Gastroesophageal sphincter (tissue), 4 donors: ENCODE data around the gene APP. TPM values are rescaled to one million over a fixed set of nuclear protein-coding genes. Genes with fewer than 3 reads are reported as not detected.

ENCODE experiments used
- ATAC-seq: fragments of 150-250 bp; one replicate; pipeline ENCODE4 v1.9.1; 2016; ENCODE audit warnings: mild to moderate bottlenecking, moderate library complexity
- H3K27ac ChIP-seq, 4 donors: fragments of 200-600 bp; sonication (generic) in 3 of 4; 1 replicate in 3 of 4; 2 replicates in 1 of 4; pipeline ENCODE4 v1.5.1; 2016 to 2019
- H3K27me3 ChIP-seq: fragments of 200-600 bp; sonication (generic); one replicate; pipeline ENCODE4 v1.5.1; 2019
- H3K36me3 ChIP-seq, 2 donors: fragments of 200-600 bp; sonication (generic); one replicate each; pipeline ENCODE4 v1.5.1; 2019; ENCODE audit warnings: control low read depth in 1 of 2
- H3K4me1 ChIP-seq, 3 donors: fragments of 200-600 bp; sonication (generic); 1 replicate in 2 of 3; 2 replicates in 1 of 3; pipeline ENCODE4 v1.5.1; 2016 to 2019; ENCODE audit warnings: control low read depth in 2 of 3
- H3K4me3 ChIP-seq, 2 donors: fragments of 200-600 bp; sonication (generic); one replicate each; pipeline ENCODE4 v1.5.1; 2019; ENCODE audit warnings: mild to moderate bottlenecking in 1 of 2, moderate library complexity in 1 of 2
- H3K9me3 ChIP-seq, 3 donors: fragments of 200-600 bp; sonication (generic); one replicate each; pipeline ENCODE4 v1.5.1; 2017 to 2019; ENCODE audit warnings: control low read depth in 2 of 3
- EP300 ChIP-seq: sonication (generic); formaldehyde crosslinking; IDR thresholded peaks from one replicate; pipeline ENCODE4 v1.6.1; 2017; ENCODE audit warnings: antibody characterized with exemption, mild to moderate bottlenecking
- POLR2A ChIP-seq, 2 donors: fragments of 450-650 bp; IDR thresholded peaks; one replicate each; pipeline ENCODE4 v1.6.1; 2017; ENCODE audit warnings: antibody characterized with exemption in 2 of 2, mild to moderate bottlenecking in 2 of 2, moderate library complexity in 1 of 2
- POLR2AphosphoS5 ChIP-seq: sonication (generic); formaldehyde crosslinking; IDR thresholded peaks from one replicate; pipeline ENCODE4 v1.6.1; 2017; ENCODE audit warnings: antibody characterized with exemption
- WGBS, 2 donors: methylation state at CpG; one replicate each; pipeline ENCODE4 v1.1.5; 2018; ENCODE audit warnings: low coverage in 1 of 2; 5-methylcytosine and 5-hydroxymethylcytosine counted together
- total RNA-seq, 4 donors: library from RNA; depleted of rRNA; stranded (reverse); fragments of >200 nt; gene quantifications; one replicate each; pipeline ENCODE4 v1.1.0, GENCODE V29; 2016
- TF ChIP-seq, protein P1 (sequence below), 4 experiments: fragments of 200-600 bp in 2 of 4; fragments of 450-650 bp in 2 of 4; sonication (generic) in 1 of 4; IDR thresholded peaks; one replicate each; pipeline ENCODE4 v1.5.1; 2017 to 2019; ENCODE audit warnings: antibody characterized with exemption in 4 of 4, mild to moderate bottlenecking in 2 of 4, moderate library complexity in 2 of 4

APP gene
- total RNA-seq, 4 donors from 2014 or later = 282 to 724 (median 545) TPM

- no peak for ATAC-seq
Observed at GRCh38 chr21:26124896-26125295, 45.7 kb downstream of the APP start.

DNA sequence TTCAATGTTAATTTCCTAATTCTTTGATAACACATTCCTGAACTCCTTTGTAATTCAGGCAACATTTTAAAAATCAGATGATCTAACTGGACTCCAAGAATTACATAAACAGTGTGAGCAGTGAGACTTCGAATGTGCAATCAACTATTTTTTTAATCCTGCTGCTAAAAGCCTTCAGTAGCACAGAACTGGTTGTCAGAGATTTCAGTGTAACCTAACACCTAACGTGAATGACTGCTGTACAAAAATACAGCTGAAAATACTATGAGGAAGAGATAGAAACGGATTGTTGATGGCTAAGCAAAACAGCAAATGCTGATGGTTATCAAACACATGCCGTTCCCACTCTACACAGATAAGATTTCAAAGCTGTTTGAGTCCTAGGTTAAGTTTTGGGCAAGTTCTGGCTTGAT is 46.1 kb downstream of the APP start:
- peak overlapping the region; percentile 49 to 71 (median 64) for H3K27ac ChIP-seq
- H3K4me1 ChIP-seq = peaks cover 19 to 87% (median 26%) of the 10 kb centered on the region in 3 donors
- ATAC-seq = peak; percentile 78
- WGBS, 2 donors = 14 to 15% methylated on average over 4 of the region's 4 CpGs
- TF ChIP-seq POLR2AphosphoS5 = peak; percentile 50
- no peak for TF ChIP-seq POLR2A (IDR thresholded peaks at IDR 0.05)
- no peaks in the 10 kb centered on the region for H3K9me3 ChIP-seq
- no peaks in the 10 kb centered on the region for H3K27me3 ChIP-seq
- H3K4me3 ChIP-seq = no peak overlapping the region
- no peaks in the 10 kb centered on the region for H3K36me3 ChIP-seq

More at GRCh38 chr21:26124896-26125295, 45.7 kb downstream of the APP start:
- Histone ChIP-seq H3K4me3 (no peak overlapping the region), H3K27me3 (no peaks in the 10 kb centered on the region), H3K9me3 (no peaks in the 10 kb centered on the region), H3K4me1 (peaks cover 19 to 87% (median 26%) of the 10 kb centered on the region in 3 donors), H3K27ac (peak overlapping the region; percentile 49 to 71 (median 64)), H3K36me3 (no peaks in the 10 kb centered on the region)
- TF ChIP-seq EP300 (no peak), POLR2AphosphoS5 (no peak), POLR2A (IDR thresholded peaks at IDR 0.05) (no peak)
- TF ChIP-seq, protein P1, sequence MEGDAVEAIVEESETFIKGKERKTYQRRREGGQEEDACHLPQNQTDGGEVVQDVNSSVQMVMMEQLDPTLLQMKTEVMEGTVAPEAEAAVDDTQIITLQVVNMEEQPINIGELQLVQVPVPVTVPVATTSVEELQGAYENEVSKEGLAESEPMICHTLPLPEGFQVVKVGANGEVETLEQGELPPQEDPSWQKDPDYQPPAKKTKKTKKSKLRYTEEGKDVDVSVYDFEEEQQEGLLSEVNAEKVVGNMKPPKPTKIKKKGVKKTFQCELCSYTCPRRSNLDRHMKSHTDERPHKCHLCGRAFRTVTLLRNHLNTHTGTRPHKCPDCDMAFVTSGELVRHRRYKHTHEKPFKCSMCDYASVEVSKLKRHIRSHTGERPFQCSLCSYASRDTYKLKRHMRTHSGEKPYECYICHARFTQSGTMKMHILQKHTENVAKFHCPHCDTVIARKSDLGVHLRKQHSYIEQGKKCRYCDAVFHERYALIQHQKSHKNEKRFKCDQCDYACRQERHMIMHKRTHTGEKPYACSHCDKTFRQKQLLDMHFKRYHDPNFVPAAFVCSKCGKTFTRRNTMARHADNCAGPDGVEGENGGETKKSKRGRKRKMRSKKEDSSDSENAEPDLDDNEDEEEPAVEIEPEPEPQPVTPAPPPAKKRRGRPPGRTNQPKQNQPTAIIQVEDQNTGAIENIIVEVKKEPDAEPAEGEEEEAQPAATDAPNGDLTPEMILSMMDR (IDR thresholded peaks at IDR 0.05) = no peak
- 55 to 56% methylated on average over 7 of the region's 7 CpGs for WGBS, 2 donors

- ATAC-seq = no peak
- 21 to 25% methylated on average over 1 of the region's 1 CpG for WGBS, 2 donors
- peaks cover 20 to 85% (median 26%) of the 10 kb centered on the region in 3 donors for H3K4me1 ChIP-seq
Observed at GRCh38 chr21:26123012-26123411, 47.6 kb downstream of the APP start.

DNA sequence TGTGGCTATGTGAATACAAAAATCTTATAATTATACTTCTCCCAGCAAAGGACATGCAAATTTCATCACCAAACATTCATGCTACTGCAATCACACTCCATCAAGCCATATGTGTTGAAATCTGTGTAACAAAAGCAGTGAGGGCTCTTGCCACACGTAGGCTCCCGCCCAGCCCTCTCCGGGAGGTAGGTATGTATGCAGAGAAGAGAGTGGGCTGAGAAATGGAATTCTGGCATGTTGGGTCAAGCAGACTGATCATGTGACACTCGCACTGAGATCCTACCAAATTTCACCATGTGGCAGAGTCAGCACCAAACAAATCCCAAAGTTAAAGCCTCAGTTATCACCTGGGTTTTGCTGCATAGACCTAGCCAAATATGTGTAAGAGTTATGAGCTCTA is 49.7 kb downstream of the APP start:
- peaks cover 24 to 86% (median 33%) of the 10 kb centered on the region in 3 donors for H3K4me1 ChIP-seq
- no peak overlapping the region for H3K4me3 ChIP-seq
- WGBS, 2 donors = 85 to 100% methylated on average over 3 to 4 of the region's 4 CpGs
- ATAC-seq = no peak
- H3K36me3 ChIP-seq = no peaks in the 10 kb centered on the region
- TF ChIP-seq EP300 = no peak
- TF ChIP-seq POLR2AphosphoS5 = no peak
- TF ChIP-seq, protein P1 (IDR thresholded peaks at IDR 0.05) = no peak
- no peak for TF ChIP-seq POLR2A (IDR thresholded peaks at IDR 0.05)
- H3K27ac ChIP-seq = no peak overlapping the region
- no peaks in the 10 kb centered on the region for H3K9me3 ChIP-seq
- no peaks in the 10 kb centered on the region for H3K27me3 ChIP-seq

More at GRCh38 chr21:26123012-26123411, 47.6 kb downstream of the APP start:
- TF ChIP-seq POLR2A (IDR thresholded peaks at IDR 0.05) (no peak), POLR2AphosphoS5 (no peak), EP300 (no peak)
- TF ChIP-seq, protein P1 (IDR thresholded peaks at IDR 0.05) = no peak
- Histone ChIP-seq H3K27ac (peak overlapping the region in 3 of 4 donors; percentile 15 to 70 (median 49)), H3K4me3 (no peak overlapping the region), H3K27me3 (no peaks in the 10 kb centered on the region), H3K36me3 (no peaks in the 10 kb centered on the region), H3K9me3 (no peaks in the 10 kb centered on the region)

GRCh38 chr21:26119906-26120305 is 50.7 kb downstream of the APP start:
- Histone ChIP-seq H3K36me3 (no peaks in the 10 kb centered on the region), H3K27me3 (no peaks in the 10 kb centered on the region), H3K9me3 (no peaks in the 10 kb centered on the region), H3K27ac (peak overlapping the region in 1 of 4 donors; percentile 12), H3K4me3 (no peak overlapping the region), H3K4me1 (peaks cover 22 to 83% (median 34%) of the 10 kb centered on the region in 3 donors)
- 88 to 100% methylated on average over 1 of the region's 1 CpG for WGBS, 2 donors
- TF ChIP-seq EP300 (no peak), POLR2AphosphoS5 (no peak), POLR2A (IDR thresholded peaks at IDR 0.05) (no peak)
- TF ChIP-seq, protein P1 (IDR thresholded peaks at IDR 0.05) = no peak
- ATAC-seq = no peak
